Activated CD4-positive, alpha-beta T cell treated with anti-CD3 and anti-CD28 coated beads, Interleukin-2, amount 10 ng/mL, durations not matched to agents 24 days and 14 days (primary cell): ENCODE results near the gene DPYD. TPM values are rescaled to one million over a fixed set of nuclear protein-coding genes. Genes with fewer than 3 reads are reported as not detected.

Experiments used
- DNase-seq: peaks from one replicate; pipeline ENCODE4 v3.0.0; 2022
- H3K27ac Mint-ChIP-seq: one replicate; pipeline ENCODE4 v1.8.0; 2022; ENCODE audit warnings: mild to moderate bottlenecking, mixed read lengths
- H3K27me3 Mint-ChIP-seq: one replicate; pipeline ENCODE4 v1.8.0; 2022; ENCODE audit warnings: mixed read lengths
- H3K36me3 Mint-ChIP-seq: one replicate; pipeline ENCODE4 v1.8.0; 2022; ENCODE audit warnings: low read depth, mild to moderate bottlenecking, mixed read lengths
- H3K4me1 Mint-ChIP-seq: one replicate; pipeline ENCODE4 v1.8.0; 2021; ENCODE audit warnings: mixed read lengths
- H3K4me3 Mint-ChIP-seq: one replicate; pipeline ENCODE4 v1.8.0; 2022; ENCODE audit warnings: mild to moderate bottlenecking, moderate library complexity, mixed read lengths
- H3K9me3 Mint-ChIP-seq: one replicate; pipeline ENCODE4 v1.8.0; 2021; ENCODE audit warnings: mixed read lengths
- intact Hi-C: fragments of 100-400 bp; cut with micrococcal nuclease; formaldehyde crosslinking; loops from one replicate; pipeline ENCODE4 v1.15.1; 2023
- total RNA-seq: library from RNA; stranded (reverse); gene quantifications from 2 replicates; pipeline ENCODE4 v1.2.3, GENCODE V29; 2022

The DPYD gene
- total RNA-seq, 1 donor from 2014 or later, result 13.4 TPM

GRCh38 chr1:97457446-97458089 lies 463.3 kb downstream of the DPYD start:
- intact Hi-C loops, result no loop called here
- Mint-ChIP-seq H3K9me3 (no peaks in the 10 kb centered on the region), H3K4me3 (no peak overlapping the region), H3K36me3 (peaks cover 1% of the 10 kb centered on the region), H3K4me1 (no peaks in the 10 kb centered on the region), H3K27ac (no peak overlapping the region), H3K27me3 (no peaks in the 10 kb centered on the region)
- no peak for DNase-seq

GRCh38 chr1:97451944-97452343 lies 468.9 kb downstream of the DPYD start:
- no peak overlapping the region for H3K4me3 Mint-ChIP-seq
- H3K4me1 Mint-ChIP-seq, result no peaks in the 10 kb centered on the region
- no peaks in the 10 kb centered on the region for H3K9me3 Mint-ChIP-seq
- H3K27me3 Mint-ChIP-seq, result no peaks in the 10 kb centered on the region
- intact Hi-C loops, result no loop called here
- peaks cover 1% of the 10 kb centered on the region for H3K36me3 Mint-ChIP-seq
- DNase-seq, result no peak
- no peak overlapping the region for H3K27ac Mint-ChIP-seq

GRCh38 chr1:97451046-97451826 lies 469.6 kb downstream of the DPYD start:
- DNase-seq, result no peak
- H3K27ac Mint-ChIP-seq, result no peak overlapping the region
- no peaks in the 10 kb centered on the region for H3K36me3 Mint-ChIP-seq
- no peaks in the 10 kb centered on the region for H3K4me1 Mint-ChIP-seq
- H3K27me3 Mint-ChIP-seq, result no peaks in the 10 kb centered on the region
- H3K9me3 Mint-ChIP-seq, result no peaks in the 10 kb centered on the region
- intact Hi-C loops, result no loop called here
- no peak overlapping the region for H3K4me3 Mint-ChIP-seq

GRCh38 chr1:97441966-97442365 lies 478.9 kb downstream of the DPYD start:
- Mint-ChIP-seq H3K27me3 (no peaks in the 10 kb centered on the region), H3K36me3 (no peaks in the 10 kb centered on the region), H3K27ac (no peak overlapping the region), H3K4me3 (no peak overlapping the region), H3K4me1 (no peaks in the 10 kb centered on the region), H3K9me3 (no peaks in the 10 kb centered on the region)
- intact Hi-C loops, result no loop called here
- no peak for DNase-seq

GRCh38 chr1:97433824-97434177 lies 487.0 kb downstream of the DPYD start:
- H3K4me1 Mint-ChIP-seq, result no peaks in the 10 kb centered on the region
- intact Hi-C loops, result no loop called here
- DNase-seq, result no peak
- H3K9me3 Mint-ChIP-seq, result no peaks in the 10 kb centered on the region
- no peaks in the 10 kb centered on the region for H3K36me3 Mint-ChIP-seq
- H3K4me3 Mint-ChIP-seq, result no peak overlapping the region
- H3K27ac Mint-ChIP-seq, result no peak overlapping the region
- H3K27me3 Mint-ChIP-seq, result no peaks in the 10 kb centered on the region

GRCh38 chr1:97433094-97433823 lies 487.6 kb downstream of the DPYD start:
- Mint-ChIP-seq H3K27me3 (no peaks in the 10 kb centered on the region), H3K27ac (no peak overlapping the region), H3K9me3 (no peaks in the 10 kb centered on the region), H3K4me1 (no peaks in the 10 kb centered on the region), H3K36me3 (no peaks in the 10 kb centered on the region), H3K4me3 (no peak overlapping the region)
- no peak for DNase-seq
- intact Hi-C loops, result no loop called here

- no peak overlapping the region for H3K4me3 Mint-ChIP-seq
- H3K27ac Mint-ChIP-seq, result no peak overlapping the region
- no peaks in the 10 kb centered on the region for H3K4me1 Mint-ChIP-seq
- H3K36me3 Mint-ChIP-seq, result no peaks in the 10 kb centered on the region
- H3K9me3 Mint-ChIP-seq, result no peaks in the 10 kb centered on the region
- H3K27me3 Mint-ChIP-seq, result no peaks in the 10 kb centered on the region
- no peak for DNase-seq
- intact Hi-C loops, result no loop called here
Measured at GRCh38 chr1:97427371-97427770, 493.5 kb downstream of the DPYD start.

- H3K27me3 Mint-ChIP-seq, result no peaks in the 10 kb centered on the region
- no peaks in the 10 kb centered on the region for H3K4me1 Mint-ChIP-seq
- H3K36me3 Mint-ChIP-seq, result peaks cover 1% of the 10 kb centered on the region
- no peak overlapping the region for H3K27ac Mint-ChIP-seq
- intact Hi-C loops, result no loop called here
- DNase-seq, result no peak
- no peaks in the 10 kb centered on the region for H3K9me3 Mint-ChIP-seq
- no peak overlapping the region for H3K4me3 Mint-ChIP-seq
Measured at GRCh38 chr1:97424209-97424608, 496.6 kb downstream of the DPYD start.

- Mint-ChIP-seq H3K4me3 (no peak overlapping the region), H3K4me1 (no peaks in the 10 kb centered on the region), H3K36me3 (peaks cover 1% of the 10 kb centered on the region), H3K27ac (no peak overlapping the region), H3K27me3 (no peaks in the 10 kb centered on the region), H3K9me3 (no peaks in the 10 kb centered on the region)
- intact Hi-C loops, result no loop called here
- no peak for DNase-seq
Measured at GRCh38 chr1:97423403-97423802, 497.4 kb downstream of the DPYD start.

- H3K9me3 Mint-ChIP-seq, result no peaks in the 10 kb centered on the region
- no peaks in the 10 kb centered on the region for H3K27me3 Mint-ChIP-seq
- no peak overlapping the region for H3K27ac Mint-ChIP-seq
- intact Hi-C loops, result no loop called here
- DNase-seq, result no peak
- H3K4me3 Mint-ChIP-seq, result no peak overlapping the region
- H3K4me1 Mint-ChIP-seq, result no peaks in the 10 kb centered on the region
- H3K36me3 Mint-ChIP-seq, result peaks cover 1% of the 10 kb centered on the region
Measured at GRCh38 chr1:97417661-97418060, 503.2 kb downstream of the DPYD start.

GRCh38 chr1:97414682-97415312 lies 506.0 kb downstream of the DPYD start:
- DNase-seq, result no peak
- no peaks in the 10 kb centered on the region for H3K4me1 Mint-ChIP-seq
- H3K27me3 Mint-ChIP-seq, result no peaks in the 10 kb centered on the region
- H3K36me3 Mint-ChIP-seq, result no peaks in the 10 kb centered on the region
- no peak overlapping the region for H3K27ac Mint-ChIP-seq
- H3K9me3 Mint-ChIP-seq, result no peaks in the 10 kb centered on the region
- intact Hi-C loops, result no loop called here
- H3K4me3 Mint-ChIP-seq, result no peak overlapping the region

GRCh38 chr1:97412737-97413136 lies 508.1 kb downstream of the DPYD start:
- intact Hi-C loops, result no loop called here
- H3K27ac Mint-ChIP-seq, result no peak overlapping the region
- H3K9me3 Mint-ChIP-seq, result no peaks in the 10 kb centered on the region
- no peak overlapping the region for H3K4me3 Mint-ChIP-seq
- no peak for DNase-seq
- no peaks in the 10 kb centered on the region for H3K4me1 Mint-ChIP-seq
- H3K36me3 Mint-ChIP-seq, result peaks cover 2% of the 10 kb centered on the region
- no peaks in the 10 kb centered on the region for H3K27me3 Mint-ChIP-seq

- no peaks in the 10 kb centered on the region for H3K9me3 Mint-ChIP-seq
- H3K4me3 Mint-ChIP-seq, result no peak overlapping the region
- peaks cover 2% of the 10 kb centered on the region for H3K36me3 Mint-ChIP-seq
- no peak overlapping the region for H3K27ac Mint-ChIP-seq
- H3K4me1 Mint-ChIP-seq, result no peaks in the 10 kb centered on the region
- DNase-seq, result no peak
- intact Hi-C loops, result no loop called here
- no peaks in the 10 kb centered on the region for H3K27me3 Mint-ChIP-seq
Measured at GRCh38 chr1:97412166-97412565, 508.7 kb downstream of the DPYD start.

GRCh38 chr1:97396463-97396862 lies 524.4 kb downstream of the DPYD start:
- intact Hi-C loops, result no loop called here
- Mint-ChIP-seq H3K4me3 (no peak overlapping the region), H3K36me3 (peaks cover 4% of the 10 kb centered on the region), H3K27me3 (no peaks in the 10 kb centered on the region), H3K9me3 (peaks cover 18% of the 10 kb centered on the region), H3K27ac (no peak overlapping the region), H3K4me1 (no peaks in the 10 kb centered on the region)
- DNase-seq, result no peak
